CD4-positive, alpha-beta T cell treated with Interferon gamma for 1 hour (primary cell): ENCODE results near the gene NRXN3.

Experiments used
- DNase-seq: peaks from one replicate; pipeline ENCODE4 v3.0.0-alpha.2; 2020

The NRXN3 gene

GRCh38 chr14:78170203-78170602 lies at the start of gene NRXN3:
NRXN3 (plus strand) TSS chr14:78170373; CDS start chr14:78243094, 72,721 bp downstream.
- no peak for DNase-seq

GRCh38 chr14:78122436-78122835 lies 47.7 kb upstream of the NRXN3 start:
- DNase-seq, result no peak

- DNase-seq, result no peak
Measured at GRCh38 chr14:78123650-78124253, 46.4 kb upstream of the NRXN3 start.

GRCh38 chr14:78127961-78128360 lies 42.2 kb upstream of the NRXN3 start:
- no peak for DNase-seq

GRCh38 chr14:78129375-78129774 lies 40.8 kb upstream of the NRXN3 start:
- DNase-seq, result no peak

GRCh38 chr14:78130356-78130755 lies 39.8 kb upstream of the NRXN3 start:
- DNase-seq, result no peak

GRCh38 chr14:78131201-78131600 lies 39.0 kb upstream of the NRXN3 start:
- DNase-seq, result no peak

- no peak for DNase-seq
Measured at GRCh38 chr14:78131616-78132015, 38.6 kb upstream of the NRXN3 start.

- DNase-seq, result no peak
Measured at GRCh38 chr14:78135450-78135891, 34.7 kb upstream of the NRXN3 start.

- no peak for DNase-seq
Measured at GRCh38 chr14:78136695-78137094, 33.5 kb upstream of the NRXN3 start.

- DNase-seq, result no peak
Measured at GRCh38 chr14:78141590-78141989, 28.6 kb upstream of the NRXN3 start.

GRCh38 chr14:78142998-78143397 lies 27.2 kb upstream of the NRXN3 start:
- DNase-seq, result no peak

GRCh38 chr14:78143489-78144145 lies 26.6 kb upstream of the NRXN3 start:
- DNase-seq, result no peak

- DNase-seq, result no peak
Measured at GRCh38 chr14:78152201-78153063, 17.7 kb upstream of the NRXN3 start.

GRCh38 chr14:78153064-78153341 lies 17.2 kb upstream of the NRXN3 start:
- DNase-seq, result no peak

- DNase-seq, result no peak
Measured at GRCh38 chr14:78154827-78155226, 15.3 kb upstream of the NRXN3 start.

GRCh38 chr14:78156196-78156595 lies 14.0 kb upstream of the NRXN3 start:
- no peak for DNase-seq

- no peak for DNase-seq
Measured at GRCh38 chr14:78157494-78158437, 12.4 kb upstream of the NRXN3 start.

- no peak for DNase-seq
Measured at GRCh38 chr14:78162202-78162601, 8.0 kb upstream of the NRXN3 start.

GRCh38 chr14:78164226-78164853 lies 5.8 kb upstream of the NRXN3 start:
- no peak for DNase-seq

- DNase-seq, result no peak
Measured at GRCh38 chr14:78172428-78172827, 2.3 kb downstream of the NRXN3 start.

GRCh38 chr14:78173346-78174035 lies 3.3 kb downstream of the NRXN3 start:
- DNase-seq, result no peak
